ENCODE results near the gene OTOP2.

The OTOP2 gene

DNA sequence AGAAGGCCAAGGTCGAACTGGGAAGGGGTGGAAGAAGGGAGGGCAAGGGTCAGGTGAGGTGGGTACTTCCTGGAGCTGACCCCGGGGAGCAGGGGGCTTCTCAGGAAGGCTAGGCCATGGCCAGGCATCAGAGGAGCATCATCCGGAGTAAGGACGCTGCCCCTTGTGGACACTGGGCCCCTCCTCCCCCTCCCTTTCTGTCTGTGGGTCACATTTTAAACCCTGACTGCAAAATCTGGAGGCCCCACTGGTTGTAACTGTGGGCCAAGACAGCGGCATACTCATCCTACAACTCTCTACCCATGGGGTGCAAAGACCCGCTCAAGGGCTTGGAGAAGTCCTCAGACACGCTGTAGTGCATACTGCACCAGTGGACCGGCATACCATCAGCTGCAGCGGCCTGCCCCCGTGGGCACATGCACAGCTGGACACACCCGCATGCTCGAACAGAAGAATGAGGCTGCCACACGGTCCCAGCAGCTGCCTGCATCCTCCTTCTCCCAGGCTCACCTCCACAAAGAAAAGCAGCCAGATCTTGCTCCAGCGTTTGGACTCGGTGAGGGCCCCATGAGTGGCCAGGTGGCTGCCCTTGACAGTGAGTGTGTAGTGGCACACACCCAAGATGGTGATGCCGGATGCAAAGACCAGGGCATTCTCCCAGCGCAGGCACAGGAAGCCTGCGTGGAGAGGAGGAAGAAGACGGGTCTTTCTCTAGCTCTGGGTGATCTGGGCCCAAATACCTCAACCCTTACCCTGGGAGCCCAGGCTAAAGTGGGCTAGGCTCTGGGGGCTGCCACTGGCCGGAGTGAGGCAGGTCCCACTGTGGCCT lies 31.8 kb upstream of the OTOP2 start:
- DNase-seq (ENCODE audit: low read depth): no peak
- no peak overlapping the region for H3K4me3 ChIP-seq (ENCODE audit: low read depth, low read length)
- no peak for TF ChIP-seq CTCF (IDR thresholded peaks at IDR 0.05; ENCODE audit: insufficient read depth, low read depth, low read length, missing control alignments)

DNA sequence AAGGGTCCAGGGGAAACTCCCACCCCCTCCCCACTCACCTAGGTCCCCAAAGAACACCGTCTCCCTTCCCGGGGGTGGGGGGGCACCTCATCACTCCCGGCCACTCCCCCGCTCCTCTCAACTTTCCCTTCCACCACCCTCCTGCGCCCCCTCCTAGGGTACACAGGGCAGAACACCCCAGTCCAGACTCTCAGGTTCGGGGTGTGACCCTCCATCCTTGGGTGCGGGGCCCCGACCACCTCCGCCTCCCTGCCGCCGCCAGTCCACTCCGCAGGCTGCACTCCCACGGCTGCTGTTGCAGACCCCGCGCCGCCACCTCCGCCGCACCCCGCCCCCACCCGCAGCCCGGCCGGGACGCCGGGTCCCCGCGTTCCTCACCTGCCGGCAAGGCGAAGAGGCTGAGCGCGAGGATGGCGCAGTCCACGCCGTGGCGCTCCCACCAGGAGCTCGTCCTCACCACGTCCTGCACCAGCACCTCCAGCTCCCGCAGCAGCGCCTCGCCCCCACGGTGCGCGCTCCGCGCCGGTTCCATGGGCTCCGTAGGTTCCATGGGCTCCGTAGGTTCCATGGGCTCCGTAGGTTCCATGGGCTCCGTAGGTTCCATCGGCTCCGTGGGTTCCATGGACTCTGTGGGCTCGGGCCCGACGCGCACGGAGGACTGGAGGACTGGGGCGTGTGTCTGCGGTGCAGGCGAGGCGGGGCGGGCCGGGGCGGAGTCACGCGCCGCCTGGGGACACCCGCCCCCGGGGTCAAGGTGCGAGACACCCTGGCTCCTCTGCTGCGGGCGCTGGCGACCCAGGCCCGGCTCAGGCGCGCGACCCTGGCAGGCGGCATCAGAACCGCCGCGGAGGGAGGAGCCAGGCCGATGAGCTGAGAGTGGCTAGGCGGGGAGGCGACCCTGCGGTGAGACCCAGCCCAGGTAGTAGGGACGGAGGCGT lies 30.8 kb upstream of the OTOP2 start, which contains the start of gene FADS6:
FADS6 (minus strand) TSS at position 660 of the 938 bp plus-strand sequence; CDS start at position 622, 38 bp downstream.
- no peak within 1 kb of the TSS for H3K4me3 ChIP-seq (ENCODE audit: low read depth, low read length)
- no peak for TF ChIP-seq CTCF (IDR thresholded peaks at IDR 0.05; ENCODE audit: insufficient read depth, low read depth, low read length, missing control alignments)
- DNase-seq (ENCODE audit: low read depth): no peak

DNA sequence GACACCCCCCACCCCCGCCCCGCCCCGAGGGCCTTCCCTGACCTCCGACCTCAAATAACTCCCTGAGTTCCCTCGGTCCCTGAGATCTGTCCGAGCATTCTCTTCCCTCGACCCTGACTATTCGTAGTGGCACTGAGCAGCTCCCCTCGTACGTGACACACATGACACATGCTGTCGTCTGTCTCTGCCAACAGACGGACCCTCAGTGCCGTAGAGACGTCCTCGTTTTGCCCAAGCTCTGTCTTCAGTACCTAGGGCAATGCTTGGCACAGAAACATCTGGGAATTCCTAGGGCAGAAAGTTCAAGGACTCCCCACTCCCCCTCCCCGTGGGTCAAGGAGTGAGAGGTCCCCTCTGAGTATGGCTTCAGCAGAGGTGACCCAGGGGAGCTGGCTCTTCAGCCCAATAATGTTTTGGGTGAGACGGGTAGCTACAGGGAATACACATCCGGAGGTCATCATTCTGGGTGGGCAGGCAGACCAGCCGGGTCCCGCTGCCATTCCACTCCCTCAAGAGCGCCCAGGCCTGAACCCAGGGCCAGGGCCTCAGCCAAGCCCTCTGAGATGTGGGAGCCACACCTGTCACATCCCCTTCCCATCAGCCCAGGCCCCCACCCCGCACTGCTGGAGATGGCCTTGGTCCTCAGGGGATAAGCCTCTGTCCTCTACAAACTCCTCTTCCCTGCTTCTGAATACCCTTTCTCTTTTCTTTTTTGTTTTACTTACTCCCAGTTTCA lies 30.0 kb upstream of the OTOP2 start:
- no peak for DNase-seq (ENCODE audit: low read depth)
- no peak for TF ChIP-seq CTCF (IDR thresholded peaks at IDR 0.05; ENCODE audit: insufficient read depth, low read depth, low read length, missing control alignments)
- no peak overlapping the region for H3K4me3 ChIP-seq (ENCODE audit: low read depth, low read length)

DNA sequence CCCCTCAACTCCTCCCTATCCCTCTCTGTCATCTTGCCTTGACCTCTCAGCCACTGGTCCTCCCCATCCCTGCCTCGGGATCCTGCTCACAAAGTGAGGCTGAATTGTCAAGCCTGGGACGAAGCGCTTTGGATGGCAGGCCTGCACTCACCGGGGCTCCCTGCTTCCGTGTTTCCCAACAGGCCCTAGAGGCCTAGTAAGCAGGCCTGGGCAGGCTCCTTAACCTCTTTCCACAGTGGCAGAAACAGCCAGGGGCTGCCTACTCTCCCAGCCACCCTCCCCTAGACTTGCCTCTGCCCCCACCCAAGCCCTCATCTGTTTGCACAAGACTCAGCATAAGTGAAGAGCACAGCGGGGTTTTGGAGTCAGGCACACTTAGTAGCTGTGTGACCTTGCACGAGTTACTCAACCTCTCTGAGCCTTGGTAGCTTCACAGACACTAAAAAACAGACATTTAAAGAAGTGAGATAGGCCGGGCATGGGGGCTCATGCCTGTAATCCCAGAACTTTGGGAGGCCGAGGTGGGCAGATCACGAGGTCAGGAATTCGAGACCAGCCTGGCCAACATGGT lies 25.6 kb upstream of the OTOP2 start:
- no peak overlapping the region for H3K4me3 ChIP-seq (ENCODE audit: low read depth, low read length)
- TF ChIP-seq CTCF (IDR thresholded peaks at IDR 0.05; ENCODE audit: insufficient read depth, low read depth, low read length, missing control alignments): no peak
- no peak for DNase-seq (ENCODE audit: low read depth)

GRCh38 chr17:74900208-74900607 lies 23.9 kb upstream of the OTOP2 start:
- DNase-seq (ENCODE audit: low read depth): no peak
- TF ChIP-seq CTCF (IDR thresholded peaks at IDR 0.05; ENCODE audit: insufficient read depth, low read depth, low read length, missing control alignments): no peak
- H3K4me3 ChIP-seq (ENCODE audit: low read depth, low read length): no peak overlapping the region
